Kidney epithelial cell (primary cell): ENCODE data around the gene PRICKLE1. TPM values are rescaled to one million over a fixed set of nuclear protein-coding genes. Genes with fewer than 3 reads are reported as not detected.

Experiments used
- DNase-seq: peaks from one replicate; pipeline ENCODE4 v3.0.0-alpha.2; 2010; ENCODE audit warnings: low read depth
- H3K27me3 ChIP-seq: 2 replicates; pipeline ENCODE4 v1.6.0; 2011; ENCODE audit warnings: low read length; ENCODE audit not compliant: control insufficient read depth, insufficient read depth
- H3K36me3 ChIP-seq: 2 replicates; pipeline ENCODE4 v1.5.1; 2011; ENCODE audit warnings: low read length; ENCODE audit not compliant: control insufficient read depth, insufficient read depth
- H3K4me3 ChIP-seq: 2 replicates; pipeline ENCODE4 v1.5.1; 2011; ENCODE audit warnings: low read depth, mild to moderate bottlenecking, control low read depth, low read length
- total RNA-seq: library from RNA; depleted of rRNA; stranded (reverse); fragments of >200 nt; gene quantifications from 2 replicates; pipeline ENCODE4 v1.2.3, GENCODE V29; 2015
- TF ChIP-seq, protein P1 (sequence below): IDR thresholded peaks from 2 replicates; pipeline ENCODE4 v1.5.1; 2011; ENCODE audit warnings: mild to moderate bottlenecking, moderate library complexity, low read length, control low read depth, inconsistent platforms; ENCODE audit not compliant: insufficient read depth, poor library complexity, severe bottlenecking

PRICKLE1 gene
- total RNA-seq, 1 donor from 2014 or later, result 8.0 TPM

DNA sequence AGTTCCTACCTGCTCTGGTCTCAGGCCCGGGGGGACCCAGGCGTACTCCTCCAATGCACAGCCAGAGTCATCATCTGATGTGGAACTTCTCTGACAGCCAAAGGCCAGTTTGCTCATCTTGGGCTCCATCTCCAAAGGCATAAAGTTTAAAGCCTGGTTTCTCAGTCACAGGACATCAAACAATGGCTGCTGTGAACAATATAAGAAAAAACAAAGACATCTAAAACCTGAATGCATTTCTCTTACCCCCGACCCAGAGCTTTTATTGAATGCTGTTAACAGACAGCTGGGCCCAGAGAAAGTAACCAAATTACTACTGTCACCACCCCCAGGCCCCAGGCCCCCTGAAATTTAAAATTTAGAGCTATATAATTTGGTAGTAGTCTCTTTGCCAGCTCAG lies 117.2 kb downstream of the PRICKLE1 start:
- Histone ChIP-seq H3K4me3 (no peak overlapping the region), H3K27me3 (no peaks in the 10 kb centered on the region), H3K36me3 (peaks cover 1% of the 10 kb centered on the region)
- TF ChIP-seq, protein P1, sequence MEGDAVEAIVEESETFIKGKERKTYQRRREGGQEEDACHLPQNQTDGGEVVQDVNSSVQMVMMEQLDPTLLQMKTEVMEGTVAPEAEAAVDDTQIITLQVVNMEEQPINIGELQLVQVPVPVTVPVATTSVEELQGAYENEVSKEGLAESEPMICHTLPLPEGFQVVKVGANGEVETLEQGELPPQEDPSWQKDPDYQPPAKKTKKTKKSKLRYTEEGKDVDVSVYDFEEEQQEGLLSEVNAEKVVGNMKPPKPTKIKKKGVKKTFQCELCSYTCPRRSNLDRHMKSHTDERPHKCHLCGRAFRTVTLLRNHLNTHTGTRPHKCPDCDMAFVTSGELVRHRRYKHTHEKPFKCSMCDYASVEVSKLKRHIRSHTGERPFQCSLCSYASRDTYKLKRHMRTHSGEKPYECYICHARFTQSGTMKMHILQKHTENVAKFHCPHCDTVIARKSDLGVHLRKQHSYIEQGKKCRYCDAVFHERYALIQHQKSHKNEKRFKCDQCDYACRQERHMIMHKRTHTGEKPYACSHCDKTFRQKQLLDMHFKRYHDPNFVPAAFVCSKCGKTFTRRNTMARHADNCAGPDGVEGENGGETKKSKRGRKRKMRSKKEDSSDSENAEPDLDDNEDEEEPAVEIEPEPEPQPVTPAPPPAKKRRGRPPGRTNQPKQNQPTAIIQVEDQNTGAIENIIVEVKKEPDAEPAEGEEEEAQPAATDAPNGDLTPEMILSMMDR, result no peak
- no peak for DNase-seq

DNA sequence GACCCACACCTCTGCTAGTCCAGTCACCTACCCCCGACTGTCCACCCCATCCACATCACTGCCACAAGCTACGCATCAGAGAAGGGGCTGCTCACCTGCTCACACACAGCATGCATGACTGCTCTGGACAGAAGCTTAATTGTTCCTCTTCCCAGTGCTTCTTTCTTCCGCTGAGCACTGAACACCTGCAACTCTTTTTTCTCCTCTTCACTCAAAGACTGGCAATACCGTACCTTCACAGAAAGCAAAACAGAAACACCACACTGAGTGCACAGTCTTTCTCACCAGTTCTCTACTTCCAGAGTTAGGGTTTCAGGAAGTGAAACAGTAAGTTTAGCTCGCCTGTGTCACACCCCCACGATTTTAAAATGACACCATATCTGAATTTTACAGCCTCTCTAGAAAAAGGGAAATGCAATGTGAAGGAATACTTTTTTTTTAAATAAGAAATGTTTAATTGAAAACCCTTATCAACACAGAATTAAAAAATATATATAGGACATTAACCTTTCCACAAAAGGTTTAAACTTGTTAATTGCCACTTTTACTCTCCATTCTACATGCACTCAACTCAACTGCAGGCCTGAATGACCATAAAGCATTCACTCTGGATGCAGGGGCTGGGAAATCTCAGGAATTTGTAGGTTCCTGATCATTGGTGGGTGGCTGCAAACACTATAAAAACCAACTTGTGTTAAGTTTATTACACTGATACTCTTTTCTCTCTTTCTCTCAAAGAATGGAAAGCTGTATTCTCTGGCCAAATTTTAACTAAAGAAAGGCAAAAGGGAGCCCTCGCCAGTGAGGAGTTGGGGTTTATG lies 120.0 kb downstream of the PRICKLE1 start:
- TF ChIP-seq, protein P1, result no peak
- Histone ChIP-seq H3K4me3 (no peak overlapping the region), H3K27me3 (no peaks in the 10 kb centered on the region), H3K36me3 (peaks cover 7% of the 10 kb centered on the region)
- no peak for DNase-seq

DNA sequence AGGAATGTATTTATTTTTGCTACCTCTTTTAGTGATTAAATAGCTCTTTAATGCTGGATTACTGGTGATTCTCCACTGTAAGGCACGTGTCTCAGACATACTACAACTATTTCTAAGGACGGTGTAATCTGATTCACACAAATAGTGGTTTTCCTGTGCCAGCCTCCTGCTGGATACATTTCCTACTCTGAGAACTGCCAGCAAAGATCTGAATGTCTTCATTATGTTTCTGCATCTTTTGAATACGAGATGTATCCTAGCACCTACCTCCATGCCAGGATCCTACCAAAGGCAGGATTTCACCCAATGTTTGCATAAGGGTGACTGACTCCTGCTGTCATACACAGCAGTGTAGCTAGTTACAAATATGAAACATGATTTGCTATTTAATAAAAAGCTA lies 120.6 kb downstream of the PRICKLE1 start:
- Histone ChIP-seq H3K27me3 (no peaks in the 10 kb centered on the region), H3K4me3 (no peak overlapping the region), H3K36me3 (peaks cover 7% of the 10 kb centered on the region)
- TF ChIP-seq, protein P1, result no peak
- no peak for DNase-seq

DNA sequence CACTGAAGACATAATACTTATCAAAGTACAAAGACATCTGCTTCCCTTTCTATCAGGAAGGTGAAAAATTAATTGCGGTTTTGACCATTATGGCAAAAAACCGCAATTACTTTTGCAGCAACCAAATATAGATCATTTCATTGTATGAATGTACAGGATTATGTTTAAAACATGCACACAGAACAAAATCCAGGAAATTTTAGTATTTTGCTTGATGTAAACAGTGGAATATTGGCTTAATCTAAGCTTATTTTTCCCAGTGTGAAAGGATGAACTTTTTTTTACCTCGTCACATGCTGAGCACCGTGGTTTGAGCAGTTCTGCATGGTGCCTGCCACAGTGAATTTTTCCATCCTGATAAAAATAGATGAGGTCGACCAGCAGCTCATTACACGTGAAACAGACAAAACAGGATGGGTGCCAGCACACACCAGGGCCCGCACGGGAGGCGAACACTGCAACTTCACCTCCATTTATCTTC lies 121.2 kb downstream of the PRICKLE1 start:
- DNase-seq, result no peak
- Histone ChIP-seq H3K4me3 (no peak overlapping the region), H3K27me3 (no peaks in the 10 kb centered on the region), H3K36me3 (peaks cover 7% of the 10 kb centered on the region)
- TF ChIP-seq, protein P1, result no peak

DNA sequence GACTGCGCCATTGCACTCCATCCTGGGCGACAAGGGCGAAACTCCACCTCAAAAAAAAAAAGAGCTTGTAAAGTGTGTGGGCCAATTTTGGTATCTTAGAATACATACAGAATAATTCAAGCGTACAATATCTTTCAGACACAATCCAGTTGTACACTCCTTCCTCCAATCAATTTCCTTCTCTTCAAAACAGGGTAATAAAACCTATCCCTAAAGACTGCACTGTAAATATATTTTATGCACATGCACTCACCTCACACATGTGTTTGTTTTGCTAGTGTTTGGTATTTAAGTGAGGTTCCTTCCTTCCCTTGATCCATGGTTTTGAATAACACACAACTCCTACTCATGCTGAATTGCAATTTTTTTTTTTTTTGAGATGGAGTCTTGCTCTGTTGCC lies 125.9 kb downstream of the PRICKLE1 start:
- Histone ChIP-seq H3K27me3 (no peaks in the 10 kb centered on the region), H3K4me3 (no peak overlapping the region), H3K36me3 (peaks cover 5% of the 10 kb centered on the region)
- TF ChIP-seq, protein P1, result no peak
- DNase-seq, result no peak
